HepG2 (cell line): ENCODE data around the gene CPNE4. TPM values are rescaled to one million over a fixed set of nuclear protein-coding genes. Genes with fewer than 3 reads are reported as not detected.

ENCODE experiments used
- ATAC-seq: fragments of 200-7000 bp; cut with Tn5 transposase; 3 replicates; pipeline ENCODE4 v1.9.1; 2020; ENCODE audit warnings: mild to moderate bottlenecking, moderate library complexity
- BruUV-seq: library from RNA; stranded (reverse); fragments of 400-500 nt; replicated peaks from 2 replicates; lab custom pipeline; 2021; lab: Mats Ljungman, UMichigan
- CTCF ChIA-PET: fragments of 300-600 bp; formaldehyde crosslinking; extraction: SDS; loops from one replicate; lab custom pipeline; 2021; ENCODE audit warnings: low total read pairs, inconsistent platforms, low intra/inter-chr PET ratio; lab: Yijun Ruan, JAX
- POLR2A ChIA-PET: fragments of 350-600 bp; sonication (Branson Sonifier 250); formaldehyde crosslinking; loops from one replicate; lab custom pipeline; 2020; ENCODE audit warnings: antibody characterized with exemption, inconsistent platforms; lab: Yijun Ruan, JAX
- DNase-seq: peaks from one replicate; pipeline ENCODE4 v3.0.0-alpha.2; 2015; ENCODE audit warnings: low spot score
- FAIRE-seq: peaks from 3 replicates; lab custom pipeline; 2011; peaks lifted over from hg19 to GRCh38; lab: Jason Lieb, UNC
- H2AFZ ChIP-seq: one replicate; pipeline ENCODE4 v1.6.1; 2011; ENCODE audit warnings: low read length, inconsistent platforms
- H3K27ac ChIP-seq: fragments of 300-600 bp; 3 replicates; pipeline ENCODE4 v1.8.0; 2011; ENCODE audit warnings: mixed run types, mild to moderate bottlenecking, mixed read lengths, low read length, inconsistent platforms; ENCODE audit not compliant: insufficient read depth; ENCODE audit errors: extremely low read length
- H3K27me3 ChIP-seq, 2 experiments: fragments of 200-600 bp in 1 of 2; 2 replicates in 1 of 2; 3 replicates in 1 of 2; pipeline versions ENCODE4 v1.6.0 to v1.8.0; 2011; ENCODE audit warnings: low read length in 2 of 2, mild to moderate bottlenecking in 2 of 2, moderate library complexity in 2 of 2, inconsistent platforms in 1 of 2; ENCODE audit not compliant: insufficient read depth in 2 of 2, control insufficient read depth in 1 of 2
- H3K36me3 ChIP-seq, 2 experiments: fragments of 200-600 bp in 1 of 2; replicated peaks in 1 of 2; 2 replicates in 1 of 2; 3 replicates in 1 of 2; pipeline versions ENCODE4 v1.5.1 to v1.8.0; 2011; ENCODE audit warnings: low read length in 2 of 2, inconsistent platforms in 1 of 2; ENCODE audit not compliant: insufficient read depth in 2 of 2, control insufficient read depth in 1 of 2
- H3K4me1 ChIP-seq: 2 replicates; pipeline ENCODE4 v1.5.1; 2012; ENCODE audit warnings: low read length, inconsistent platforms; ENCODE audit not compliant: insufficient read depth
- H3K4me2 ChIP-seq: 2 replicates; pipeline ENCODE4 v1.6.0; 2011; ENCODE audit warnings: low read depth, low read length, inconsistent platforms
- H3K4me3 ChIP-seq, 3 experiments: fragments of 200-600 bp in 1 of 3; sonication (generic), shearing (Covaris generic) in 1 of 3; replicated peaks in 1 of 3; 2 replicates each; pipeline ENCODE4 v1.5.1; 2011 to 2016; ENCODE audit warnings: low read length in 3 of 3, inconsistent platforms in 2 of 3, low read depth in 2 of 3, mild to moderate bottlenecking in 2 of 3, control low read depth in 1 of 3, mixed read lengths in 1 of 3; ENCODE audit not compliant: insufficient read depth in 1 of 3
- H3K79me2 ChIP-seq: one replicate; pipeline ENCODE4 v1.6.1; 2011; ENCODE audit warnings: low read length, inconsistent platforms; ENCODE audit not compliant: insufficient read depth
- H3K9ac ChIP-seq: 2 replicates; pipeline ENCODE4 v1.6.0; 2011; ENCODE audit warnings: mild to moderate bottlenecking, low read depth, low read length, inconsistent platforms; ENCODE audit not compliant: insufficient read depth
- H3K9me3 ChIP-seq: 2 replicates; pipeline ENCODE4 v1.5.1; 2012; ENCODE audit warnings: mild to moderate bottlenecking, low read length
- H4K20me1 ChIP-seq: 2 replicates; pipeline ENCODE4 v1.6.0; 2011; ENCODE audit warnings: inconsistent platforms, mild to moderate bottlenecking, low read length, moderate library complexity; ENCODE audit not compliant: insufficient read depth
- ARID2 ChIP-seq: sonication (generic); formaldehyde crosslinking; IDR thresholded peaks from 2 replicates; pipeline ENCODE4 v1.8.1; 2022; ENCODE audit warnings: mild to moderate bottlenecking, missing genetic modification reagents, borderline replicate concordance
- ASH2L ChIP-seq: fragments of 300-600, 200-600 bp; sonication (generic); IDR thresholded peaks from 2 replicates; pipeline ENCODE4 v1.7.0; 2017; ENCODE audit warnings: low read depth, mild to moderate bottlenecking, moderate library complexity, mixed read lengths, low read length; ENCODE audit not compliant: insufficient read length
- CREB1 ChIP-seq, 2 experiments: fragments of 450-650 bp in 1 of 2; IDR thresholded peaks; 2 replicates each; pipeline ENCODE4 v1.6.1; 2016 to 2017; ENCODE audit warnings: control low read depth in 1 of 2, mild to moderate bottlenecking in 1 of 2, missing compliant biosample characterization in 1 of 2, missing genetic modification characterization in 1 of 2
- GATAD1 ChIP-seq: IDR thresholded peaks from 2 replicates; pipeline ENCODE4 v1.6.1; 2016; ENCODE audit warnings: missing genetic modification reagents, missing compliant biosample characterization
- MXD1 ChIP-seq: sonication (generic); formaldehyde crosslinking; IDR thresholded peaks from 2 replicates; pipeline ENCODE4 v1.4.0; 2020; ENCODE audit warnings: mild to moderate bottlenecking, missing genetic modification reagents
- NPAS2 ChIP-seq: sonication (generic); formaldehyde crosslinking; IDR thresholded peaks from 2 replicates; pipeline ENCODE4 v1.8.0; 2022; ENCODE audit warnings: mild to moderate bottlenecking, missing genetic modification reagents, borderline replicate concordance
- PHB2 ChIP-seq: fragments of 450-650 bp; IDR thresholded peaks from 2 replicates; pipeline ENCODE4 v1.6.1; 2018; ENCODE audit not compliant: partially characterized antibody
- SRSF1 ChIP-seq: fragments of 200-400 bp; formaldehyde crosslinking; optimal IDR thresholded peaks from 2 replicates; pipeline ENCODE3; 2017; ENCODE audit warnings: mild to moderate bottlenecking, low read depth, low read length, moderate library complexity
- ZFP36L1 ChIP-seq: sonication (generic); formaldehyde crosslinking; IDR thresholded peaks from 2 replicates; pipeline ENCODE4 v1.8.0; 2022; ENCODE audit warnings: mild to moderate bottlenecking, missing genetic modification reagents, moderate library complexity
- ZNF543 ChIP-seq: sonication (generic); formaldehyde crosslinking; IDR thresholded peaks from 2 replicates; pipeline ENCODE4 v1.4.0; 2020; ENCODE audit warnings: mild to moderate bottlenecking, missing genetic modification reagents
- ZNF777 ChIP-seq: sonication (generic); formaldehyde crosslinking; IDR thresholded peaks from 2 replicates; pipeline ENCODE4 v1.4.0; 2020; ENCODE audit warnings: missing genetic modification reagents
- ZNF792 ChIP-seq: IDR thresholded peaks from 2 replicates; pipeline ENCODE4 v1.6.1; 2016
- WGBS: methylation state at CpG from one replicate; pipeline ENCODE4 v1.1.6; 2017; ENCODE audit warnings: low lambda C conversion rate; 5-methylcytosine and 5-hydroxymethylcytosine counted together
- in situ Hi-C: cut with HindIII; loops from 2 replicates; pipeline ENCODE4 v1.10.0; 2017; ENCODE audit warnings: low pct_unique_long_range_greater_than_20kb; ENCODE audit not compliant: extremely low pct_ligation_motif_present
- intact Hi-C: fragments of 100-400 bp; cut with micrococcal nuclease; formaldehyde crosslinking; loops from one replicate; pipeline ENCODE4 v1.10.0; 2022; ENCODE audit not compliant: unreplicated experiment
- polyA plus RNA-seq, 8 experiments: library from polyadenylated mRNA; depleted of rRNA in 3 of 8; stranded (reverse) in 7 of 8; unstranded in 1 of 8; fragments of >200 nt; fragmentation: Illumina TruSeq in 4 of 8; extraction: Trizol in 4 of 8; gene quantifications; 2 replicates each; pipeline versions ENCODE4 v1.2.1 to v1.2.3, GENCODE V29; 2011 to 2016; ENCODE audit warnings: low read depth in 4 of 8, missing spikeins in 1 of 8, mixed read lengths in 1 of 8; ENCODE audit not compliant: insufficient read depth in 1 of 8
- total RNA-seq, 5 experiments: library from RNA; depleted of rRNA; stranded (reverse); fragments of >200 nt; fragmentation: Illumina TruSeq; extraction: Trizol; gene quantifications; 2 replicates each; pipeline ENCODE4 v1.2.3, GENCODE V29; 2016; ENCODE audit warnings: low read depth in 1 of 5

Gene CPNE4
- total and polyA plus RNA-seq, 2 of the 13 experiments (the other 11 are each of a cell fraction or from before 2014, with no cell fraction given) = not detected

GRCh38 chr3:131537531-131537930, 497.3 kb downstream of the CPNE4 start:
- no peaks in the 10 kb centered on the region for H4K20me1 ChIP-seq
- H3K4me2 ChIP-seq = no peak overlapping the region
- no peak overlapping the region for H3K4me3 ChIP-seq
- in situ Hi-C loops (no loop called here), intact Hi-C loops (no loop called here)
- WGBS = 0% methylated on average over 3 of the region's 3 CpGs
- no peaks in the 10 kb centered on the region for H3K9me3 ChIP-seq
- H3K27ac ChIP-seq = no peak overlapping the region
- FAIRE-seq (no peak), ATAC-seq (no peak), DNase-seq (no peak)
- H3K79me2 ChIP-seq = no peaks in the 10 kb centered on the region
- no peaks in the 10 kb centered on the region for H3K4me1 ChIP-seq
- H3K27me3 ChIP-seq = no peaks in the 10 kb centered on the region
- BruUV-seq = no TSS peak
- TF ChIP-seq SRSF1 = no peak
- no peak overlapping the region for H2AFZ ChIP-seq
- no peaks in the 10 kb centered on the region for H3K36me3 ChIP-seq
- H3K9ac ChIP-seq = no peak overlapping the region
- ChIA-PET CTCF (no interaction called here), POLR2A (no interaction called here)

DNA sequence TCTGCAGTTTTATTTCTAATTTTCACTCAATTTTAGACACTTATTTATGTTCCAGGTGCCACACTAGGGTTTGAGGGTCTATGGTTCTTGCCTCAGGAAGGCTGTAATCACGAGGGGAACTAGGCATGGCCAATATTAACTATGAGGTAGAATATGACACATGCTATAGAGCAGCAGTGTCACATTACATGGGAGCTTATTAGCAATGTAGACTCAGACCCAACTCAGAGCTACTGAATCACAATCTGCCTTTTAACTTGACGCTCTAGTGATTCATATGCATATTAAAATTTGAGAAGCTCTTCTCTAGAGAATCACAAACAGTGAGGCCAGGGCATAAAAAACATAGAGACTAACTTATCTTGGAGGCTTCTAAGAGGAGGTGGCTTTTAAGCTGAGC, 499.2 kb downstream of the CPNE4 start:
- no peaks in the 10 kb centered on the region for H3K9me3 ChIP-seq
- no peak overlapping the region for H3K4me2 ChIP-seq
- H3K79me2 ChIP-seq = no peaks in the 10 kb centered on the region
- BruUV-seq = no TSS peak
- no peak overlapping the region for H3K9ac ChIP-seq
- no peaks in the 10 kb centered on the region for H3K4me1 ChIP-seq
- TF ChIP-seq ZFP36L1 (CRISPR knock-in tag) (no peak), ZNF792 (CRISPR knock-in tag) (no peak), CREB1 (IDR thresholded peaks at IDR 0.05) (no peak), CREB1 (CRISPR knock-in tag; IDR thresholded peaks at IDR 0.05) (no peak), ZNF543 (CRISPR knock-in tag) (no peak), MXD1 (no peak), GATAD1 (CRISPR knock-in tag) (no peak), PHB2 (no peak), ASH2L (no peak), NPAS2 (no peak), ARID2 (CRISPR knock-in tag) (no peak), ZNF777 (no peak)
- H3K27me3 ChIP-seq = no peaks in the 10 kb centered on the region
- no peak for DNase-seq
- no peak overlapping the region for H3K4me3 ChIP-seq
- no peak overlapping the region for H3K27ac ChIP-seq
- ChIA-PET POLR2A (no interaction called here), CTCF (no interaction called here)
- no peaks in the 10 kb centered on the region for H3K36me3 ChIP-seq
- H4K20me1 ChIP-seq = no peaks in the 10 kb centered on the region
- in situ Hi-C loops = no loop called here
- intact Hi-C loops = no loop called here
- no peak for FAIRE-seq
- ATAC-seq = no peak
- no peak overlapping the region for H2AFZ ChIP-seq
- WGBS = 0% methylated on average over 2 of the region's 2 CpGs
